Activated CD8-positive, alpha-beta T cell treated with anti-CD3 and anti-CD28 coated beads for 36 hours (primary cell): ENCODE measurements around the gene IFI27. TPM values are rescaled to one million over a fixed set of nuclear protein-coding genes. Genes with fewer than 3 reads are reported as not detected.

ENCODE experiments used
- ATAC-seq: fragments of 200-7000 bp; cut with Tn5 transposase; one replicate; pipeline ENCODE4 v1.10.0; 2021; ENCODE audit warnings: mild to moderate bottlenecking, moderate library complexity
- CTCF ChIA-PET: fragments of 350-600 bp; sonication (Branson Sonifier 250); formaldehyde crosslinking; loops from one replicate; lab custom pipeline; 2021; ENCODE audit warnings: antibody characterized with exemption; lab: Charles Lee
- POLR2A ChIA-PET: fragments of 350-600 bp; sonication (Branson Sonifier 250); formaldehyde crosslinking; loops from one replicate; lab custom pipeline; 2021; ENCODE audit warnings: antibody characterized with exemption; lab: Charles Lee
- DNase-seq: peaks from one replicate; pipeline ENCODE4 v3.0.0-alpha.2; 2020
- H3K27ac Mint-ChIP-seq: one replicate; pipeline ENCODE4 v1.8.0; 2021; ENCODE audit warnings: mild to moderate bottlenecking, mixed read lengths
- H3K27me3 Mint-ChIP-seq: one replicate; pipeline ENCODE4 v1.8.0; 2021; ENCODE audit warnings: mixed read lengths
- H3K36me3 Mint-ChIP-seq: one replicate; pipeline ENCODE4 v1.8.0; 2021; ENCODE audit warnings: low read depth, mixed read lengths
- H3K4me1 Mint-ChIP-seq: one replicate; pipeline ENCODE4 v1.8.0; 2021; ENCODE audit warnings: low read depth, mixed read lengths
- H3K4me3 Mint-ChIP-seq: one replicate; pipeline ENCODE4 v1.8.0; 2021; ENCODE audit warnings: mild to moderate bottlenecking, moderate library complexity, mixed read lengths
- H3K9me3 Mint-ChIP-seq: one replicate; pipeline ENCODE4 v1.8.0; 2021; ENCODE audit warnings: mixed read lengths
- CTCF ChIP-seq: fragments of 200-600 bp; IDR thresholded peaks from one replicate; pipeline ENCODE4 v1.8.0; 2022; ENCODE audit warnings: antibody characterized with exemption, mild to moderate bottlenecking
- intact Hi-C: fragments of 100-400 bp; cut with micrococcal nuclease; formaldehyde crosslinking; loops from one replicate; pipeline ENCODE4 v1.10.0; 2022
- total RNA-seq, 2 experiments: library from RNA; stranded (reverse); gene quantifications; one replicate each; pipeline ENCODE4 v1.2.3, GENCODE V29; 2021

Gene IFI27
- total RNA-seq, 2 experiments from 2014 or later: 0.86 to 4.1 TPM

GRCh38 chr14:94100847-94101246 is 9.7 kb upstream of the IFI27 start:
- ATAC-seq: no peak
- intact Hi-C loops: no loop called here
- H3K4me3 Mint-ChIP-seq: no peak overlapping the region
- no peak overlapping the region for H3K27ac Mint-ChIP-seq
- ChIA-PET POLR2A (no interaction called here), CTCF (no interaction called here)
- TF ChIP-seq CTCF: no peak
- no peak for DNase-seq
- no peaks in the 10 kb centered on the region for H3K4me1 Mint-ChIP-seq
- H3K36me3 Mint-ChIP-seq: no peaks in the 10 kb centered on the region
- H3K9me3 Mint-ChIP-seq: no peaks in the 10 kb centered on the region
- no peaks in the 10 kb centered on the region for H3K27me3 Mint-ChIP-seq

- no peaks in the 10 kb centered on the region for H3K36me3 Mint-ChIP-seq
- ATAC-seq (no peak), DNase-seq (no peak)
- H3K4me1 Mint-ChIP-seq: no peaks in the 10 kb centered on the region
- no peak for TF ChIP-seq CTCF
- no peaks in the 10 kb centered on the region for H3K9me3 Mint-ChIP-seq
- ChIA-PET POLR2A (no interaction called here), CTCF (no interaction called here)
- H3K4me3 Mint-ChIP-seq: no peak overlapping the region
- intact Hi-C loops: no loop called here
- no peak overlapping the region for H3K27ac Mint-ChIP-seq
- H3K27me3 Mint-ChIP-seq: no peaks in the 10 kb centered on the region
Observed at GRCh38 chr14:94101748-94102147, 8.8 kb upstream of the IFI27 start.

GRCh38 chr14:94102768-94103482 is 7.6 kb upstream of the IFI27 start:
- POLR2A ChIA-PET: no interaction called here
- H3K27ac Mint-ChIP-seq: no peak overlapping the region
- H3K27me3 Mint-ChIP-seq: no peaks in the 10 kb centered on the region
- CTCF ChIA-PET: interaction anchor here (0.9 to 1.7 kb wide), 4 partner anchors 29 to 383 kb away, joined by 3 to 4 read pairs (median 4); no protein-coding TSS in a partner anchor
- no peak for DNase-seq
- H3K4me3 Mint-ChIP-seq: no peak overlapping the region
- no peak for TF ChIP-seq CTCF
- no peak for ATAC-seq
- no peaks in the 10 kb centered on the region for H3K9me3 Mint-ChIP-seq
- no peaks in the 10 kb centered on the region for H3K36me3 Mint-ChIP-seq
- intact Hi-C loops: no loop called here
- H3K4me1 Mint-ChIP-seq: no peaks in the 10 kb centered on the region

- no peak overlapping the region for H3K27ac Mint-ChIP-seq
- ATAC-seq: no peak
- CTCF ChIA-PET: interaction anchor here (0.7 to 1.7 kb wide), 5 partner anchors 28 to 382 kb away, joined by 3 to 4 read pairs (median 4); no protein-coding TSS in a partner anchor
Observed at GRCh38 chr14:94103554-94104150, 6.9 kb upstream of the IFI27 start.

More at GRCh38 chr14:94103554-94104150, 6.9 kb upstream of the IFI27 start:
- no peak for DNase-seq
- intact Hi-C loops: no loop called here
- Mint-ChIP-seq H3K4me3 (no peak overlapping the region), H3K9me3 (no peaks in the 10 kb centered on the region), H3K27me3 (no peaks in the 10 kb centered on the region), H3K4me1 (no peaks in the 10 kb centered on the region), H3K36me3 (no peaks in the 10 kb centered on the region)
- TF ChIP-seq CTCF: no peak
- POLR2A ChIA-PET: no interaction called here
